ENCODE results near the gene FAM50B.

DNA sequence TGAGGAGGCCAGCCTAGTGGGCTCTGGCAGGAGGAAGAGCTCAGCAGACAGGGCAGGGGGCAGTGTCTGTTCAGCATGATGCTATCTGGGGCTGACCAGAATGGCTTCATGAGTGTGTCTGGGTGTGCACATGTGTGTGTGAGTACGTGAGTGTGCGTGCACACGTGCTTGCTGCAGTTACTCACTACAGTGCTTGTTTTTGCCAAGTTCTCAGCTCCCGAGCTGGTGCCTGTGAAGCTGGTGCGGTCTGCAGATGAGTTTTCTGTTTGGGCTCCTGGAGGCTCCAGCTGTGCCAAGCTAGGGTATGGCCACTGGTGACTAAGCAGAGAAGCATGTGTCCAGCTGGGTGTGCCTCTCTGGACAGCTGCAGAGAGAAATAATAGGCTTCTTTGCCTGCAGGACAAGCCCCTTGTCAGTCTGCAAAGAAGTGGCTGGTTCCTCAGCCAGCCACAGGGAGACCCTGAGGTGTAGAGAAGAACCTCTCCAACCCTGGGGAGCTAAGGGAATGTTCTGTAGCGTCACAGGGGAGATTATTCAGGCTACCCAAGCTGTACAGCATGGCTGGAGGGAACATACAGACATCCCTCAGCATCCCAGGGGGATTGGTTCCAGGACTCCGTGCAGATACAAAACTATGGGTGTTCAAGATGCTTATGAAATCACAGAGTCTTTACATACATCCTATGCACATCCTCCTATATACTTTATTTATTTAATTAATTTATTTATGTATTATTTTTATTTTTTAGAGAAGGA, 40.2 kb upstream of the FAM50B start:
- TF ChIP-seq, protein P1, sequence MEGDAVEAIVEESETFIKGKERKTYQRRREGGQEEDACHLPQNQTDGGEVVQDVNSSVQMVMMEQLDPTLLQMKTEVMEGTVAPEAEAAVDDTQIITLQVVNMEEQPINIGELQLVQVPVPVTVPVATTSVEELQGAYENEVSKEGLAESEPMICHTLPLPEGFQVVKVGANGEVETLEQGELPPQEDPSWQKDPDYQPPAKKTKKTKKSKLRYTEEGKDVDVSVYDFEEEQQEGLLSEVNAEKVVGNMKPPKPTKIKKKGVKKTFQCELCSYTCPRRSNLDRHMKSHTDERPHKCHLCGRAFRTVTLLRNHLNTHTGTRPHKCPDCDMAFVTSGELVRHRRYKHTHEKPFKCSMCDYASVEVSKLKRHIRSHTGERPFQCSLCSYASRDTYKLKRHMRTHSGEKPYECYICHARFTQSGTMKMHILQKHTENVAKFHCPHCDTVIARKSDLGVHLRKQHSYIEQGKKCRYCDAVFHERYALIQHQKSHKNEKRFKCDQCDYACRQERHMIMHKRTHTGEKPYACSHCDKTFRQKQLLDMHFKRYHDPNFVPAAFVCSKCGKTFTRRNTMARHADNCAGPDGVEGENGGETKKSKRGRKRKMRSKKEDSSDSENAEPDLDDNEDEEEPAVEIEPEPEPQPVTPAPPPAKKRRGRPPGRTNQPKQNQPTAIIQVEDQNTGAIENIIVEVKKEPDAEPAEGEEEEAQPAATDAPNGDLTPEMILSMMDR (conservative IDR thresholded peaks at IDR 0.05), result no peak
- no peak for TF ChIP-seq ZFX (IDR thresholded peaks at IDR 0.05)
